ENCODE results near the gene HOXD8. TPM values are rescaled to one million over a fixed set of nuclear protein-coding genes. Genes with fewer than 3 reads are reported as not detected.

Gene HOXD8
- total and polyA plus RNA-seq, 2 of the 8 experiments (the other 6 are each of a cell fraction or from before 2014, with no cell fraction given) = not detected

DNA sequence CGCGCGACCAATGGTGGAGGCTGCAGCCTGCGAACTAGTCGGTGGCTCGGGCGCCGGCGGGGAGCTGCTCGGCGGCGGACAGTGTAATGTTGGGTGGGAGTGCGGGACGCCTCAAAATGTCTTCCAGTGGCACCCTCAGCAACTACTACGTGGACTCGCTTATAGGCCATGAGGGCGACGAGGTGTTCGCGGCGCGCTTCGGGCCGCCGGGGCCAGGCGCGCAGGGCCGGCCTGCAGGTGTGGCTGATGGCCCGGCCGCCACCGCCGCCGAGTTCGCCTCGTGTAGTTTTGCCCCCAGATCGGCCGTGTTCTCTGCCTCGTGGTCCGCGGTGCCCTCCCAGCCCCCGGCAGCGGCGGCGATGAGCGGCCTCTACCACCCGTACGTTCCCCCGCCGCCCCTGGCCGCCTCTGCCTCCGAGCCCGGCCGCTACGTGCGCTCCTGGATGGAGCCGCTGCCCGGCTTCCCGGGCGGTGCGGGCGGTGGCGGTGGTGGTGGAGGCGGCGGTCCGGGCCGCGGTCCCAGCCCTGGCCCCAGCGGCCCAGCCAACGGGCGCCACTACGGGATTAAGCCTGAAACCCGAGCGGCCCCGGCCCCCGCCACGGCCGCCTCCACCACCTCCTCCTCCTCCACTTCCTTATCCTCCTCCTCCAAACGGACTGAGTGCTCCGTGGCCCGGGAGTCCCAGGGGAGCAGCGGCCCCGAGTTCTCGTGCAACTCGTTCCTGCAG lies 6.7 kb upstream of the HOXD8 start, which contains the start of gene HOXD9 (continued):
- TF ChIP-seq, protein P1, sequence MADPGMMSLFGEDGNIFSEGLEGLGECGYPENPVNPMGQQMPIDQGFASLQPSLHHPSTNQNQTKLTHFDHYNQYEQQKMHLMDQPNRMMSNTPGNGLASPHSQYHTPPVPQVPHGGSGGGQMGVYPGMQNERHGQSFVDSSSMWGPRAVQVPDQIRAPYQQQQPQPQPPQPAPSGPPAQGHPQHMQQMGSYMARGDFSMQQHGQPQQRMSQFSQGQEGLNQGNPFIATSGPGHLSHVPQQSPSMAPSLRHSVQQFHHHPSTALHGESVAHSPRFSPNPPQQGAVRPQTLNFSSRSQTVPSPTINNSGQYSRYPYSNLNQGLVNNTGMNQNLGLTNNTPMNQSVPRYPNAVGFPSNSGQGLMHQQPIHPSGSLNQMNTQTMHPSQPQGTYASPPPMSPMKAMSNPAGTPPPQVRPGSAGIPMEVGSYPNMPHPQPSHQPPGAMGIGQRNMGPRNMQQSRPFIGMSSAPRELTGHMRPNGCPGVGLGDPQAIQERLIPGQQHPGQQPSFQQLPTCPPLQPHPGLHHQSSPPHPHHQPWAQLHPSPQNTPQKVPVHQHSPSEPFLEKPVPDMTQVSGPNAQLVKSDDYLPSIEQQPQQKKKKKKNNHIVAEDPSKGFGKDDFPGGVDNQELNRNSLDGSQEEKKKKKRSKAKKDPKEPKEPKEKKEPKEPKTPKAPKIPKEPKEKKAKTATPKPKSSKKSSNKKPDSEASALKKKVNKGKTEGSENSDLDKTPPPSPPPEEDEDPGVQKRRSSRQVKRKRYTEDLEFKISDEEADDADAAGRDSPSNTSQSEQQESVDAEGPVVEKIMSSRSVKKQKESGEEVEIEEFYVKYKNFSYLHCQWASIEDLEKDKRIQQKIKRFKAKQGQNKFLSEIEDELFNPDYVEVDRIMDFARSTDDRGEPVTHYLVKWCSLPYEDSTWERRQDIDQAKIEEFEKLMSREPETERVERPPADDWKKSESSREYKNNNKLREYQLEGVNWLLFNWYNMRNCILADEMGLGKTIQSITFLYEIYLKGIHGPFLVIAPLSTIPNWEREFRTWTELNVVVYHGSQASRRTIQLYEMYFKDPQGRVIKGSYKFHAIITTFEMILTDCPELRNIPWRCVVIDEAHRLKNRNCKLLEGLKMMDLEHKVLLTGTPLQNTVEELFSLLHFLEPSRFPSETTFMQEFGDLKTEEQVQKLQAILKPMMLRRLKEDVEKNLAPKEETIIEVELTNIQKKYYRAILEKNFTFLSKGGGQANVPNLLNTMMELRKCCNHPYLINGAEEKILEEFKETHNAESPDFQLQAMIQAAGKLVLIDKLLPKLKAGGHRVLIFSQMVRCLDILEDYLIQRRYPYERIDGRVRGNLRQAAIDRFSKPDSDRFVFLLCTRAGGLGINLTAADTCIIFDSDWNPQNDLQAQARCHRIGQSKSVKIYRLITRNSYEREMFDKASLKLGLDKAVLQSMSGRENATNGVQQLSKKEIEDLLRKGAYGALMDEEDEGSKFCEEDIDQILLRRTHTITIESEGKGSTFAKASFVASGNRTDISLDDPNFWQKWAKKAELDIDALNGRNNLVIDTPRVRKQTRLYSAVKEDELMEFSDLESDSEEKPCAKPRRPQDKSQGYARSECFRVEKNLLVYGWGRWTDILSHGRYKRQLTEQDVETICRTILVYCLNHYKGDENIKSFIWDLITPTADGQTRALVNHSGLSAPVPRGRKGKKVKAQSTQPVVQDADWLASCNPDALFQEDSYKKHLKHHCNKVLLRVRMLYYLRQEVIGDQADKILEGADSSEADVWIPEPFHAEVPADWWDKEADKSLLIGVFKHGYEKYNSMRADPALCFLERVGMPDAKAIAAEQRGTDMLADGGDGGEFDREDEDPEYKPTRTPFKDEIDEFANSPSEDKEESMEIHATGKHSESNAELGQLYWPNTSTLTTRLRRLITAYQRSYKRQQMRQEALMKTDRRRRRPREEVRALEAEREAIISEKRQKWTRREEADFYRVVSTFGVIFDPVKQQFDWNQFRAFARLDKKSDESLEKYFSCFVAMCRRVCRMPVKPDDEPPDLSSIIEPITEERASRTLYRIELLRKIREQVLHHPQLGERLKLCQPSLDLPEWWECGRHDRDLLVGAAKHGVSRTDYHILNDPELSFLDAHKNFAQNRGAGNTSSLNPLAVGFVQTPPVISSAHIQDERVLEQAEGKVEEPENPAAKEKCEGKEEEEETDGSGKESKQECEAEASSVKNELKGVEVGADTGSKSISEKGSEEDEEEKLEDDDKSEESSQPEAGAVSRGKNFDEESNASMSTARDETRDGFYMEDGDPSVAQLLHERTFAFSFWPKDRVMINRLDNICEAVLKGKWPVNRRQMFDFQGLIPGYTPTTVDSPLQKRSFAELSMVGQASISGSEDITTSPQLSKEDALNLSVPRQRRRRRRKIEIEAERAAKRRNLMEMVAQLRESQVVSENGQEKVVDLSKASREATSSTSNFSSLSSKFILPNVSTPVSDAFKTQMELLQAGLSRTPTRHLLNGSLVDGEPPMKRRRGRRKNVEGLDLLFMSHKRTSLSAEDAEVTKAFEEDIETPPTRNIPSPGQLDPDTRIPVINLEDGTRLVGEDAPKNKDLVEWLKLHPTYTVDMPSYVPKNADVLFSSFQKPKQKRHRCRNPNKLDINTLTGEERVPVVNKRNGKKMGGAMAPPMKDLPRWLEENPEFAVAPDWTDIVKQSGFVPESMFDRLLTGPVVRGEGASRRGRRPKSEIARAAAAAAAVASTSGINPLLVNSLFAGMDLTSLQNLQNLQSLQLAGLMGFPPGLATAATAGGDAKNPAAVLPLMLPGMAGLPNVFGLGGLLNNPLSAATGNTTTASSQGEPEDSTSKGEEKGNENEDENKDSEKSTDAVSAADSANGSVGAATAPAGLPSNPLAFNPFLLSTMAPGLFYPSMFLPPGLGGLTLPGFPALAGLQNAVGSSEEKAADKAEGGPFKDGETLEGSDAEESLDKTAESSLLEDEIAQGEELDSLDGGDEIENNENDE (IDR thresholded peaks at IDR 0.05; ENCODE audit: insufficient replicate concordance, low read length) = no peak
- TF ChIP-seq ATF2 (IDR thresholded peaks at IDR 0.05; ENCODE audit: low read length) (no peak), NANOG (IDR thresholded peaks at IDR 0.05; ENCODE audit: insufficient read depth, low read depth, low read length, poor library complexity, severe bottlenecking) (no peak)
